Measurements from ENCODE around the gene ADSS1.

Gene ADSS1

DNA sequence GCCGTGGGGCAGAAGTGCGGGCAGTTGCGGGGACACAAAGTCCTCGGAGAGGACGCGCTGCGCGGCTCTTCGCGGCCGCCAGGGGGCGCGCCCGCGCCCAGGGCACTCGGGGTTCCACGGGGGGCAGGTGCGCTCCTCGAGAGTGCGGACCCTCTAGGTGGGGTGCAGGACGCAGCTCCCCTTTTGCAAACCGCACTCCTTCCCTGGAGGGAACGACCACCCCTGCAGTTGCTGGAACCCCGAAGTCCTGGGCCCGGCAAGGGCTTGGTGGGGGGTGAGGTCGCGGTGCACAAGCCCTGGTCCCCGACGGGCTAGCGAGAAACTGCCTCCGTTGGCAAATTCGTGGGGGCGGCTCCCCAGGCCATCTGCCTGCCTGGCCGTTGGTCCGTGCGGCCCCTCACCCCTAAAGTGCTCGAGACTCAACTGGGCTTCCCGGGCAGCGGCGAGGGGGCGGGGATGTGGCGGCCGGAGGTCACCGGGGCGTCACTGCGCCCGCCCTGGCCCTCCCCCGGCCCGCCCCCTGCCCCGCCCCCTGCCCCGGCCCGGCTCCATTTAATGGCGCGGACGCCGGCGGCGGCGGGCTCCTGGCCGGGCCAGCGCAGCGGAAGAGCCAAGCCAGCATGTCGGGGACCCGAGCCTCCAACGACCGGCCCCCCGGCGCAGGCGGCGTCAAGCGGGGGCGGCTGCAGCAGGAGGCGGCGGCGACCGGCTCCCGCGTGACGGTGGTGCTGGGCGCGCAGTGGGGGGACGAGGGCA is at the start of gene ADSS1:
Gene ADSS1 (plus strand): TSS at position 579 of the 756 bp plus-strand sequence. CDS start 42 bp downstream, at position 621.
- peak; percentile 35 for DNase-seq

DNA sequence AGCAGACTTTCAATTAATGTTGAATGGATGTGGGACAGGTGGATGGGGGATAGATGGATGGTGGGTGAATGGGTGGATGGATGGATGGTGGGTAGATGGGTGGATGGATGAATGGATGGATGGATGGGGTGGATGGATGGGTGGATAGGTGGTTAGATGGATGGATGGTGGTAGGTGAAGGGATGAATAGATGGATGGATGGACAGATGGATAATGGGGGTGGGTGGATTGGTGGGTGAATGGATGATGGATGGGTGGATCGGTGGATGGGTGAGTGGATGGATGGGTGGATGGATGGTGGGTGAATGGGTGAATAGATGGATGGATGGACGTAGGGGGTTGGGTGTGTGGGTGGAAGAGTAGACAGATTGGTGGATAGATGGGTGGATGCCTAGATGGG is 48.6 kb upstream of the ADSS1 start:
- no peak for DNase-seq

DNA sequence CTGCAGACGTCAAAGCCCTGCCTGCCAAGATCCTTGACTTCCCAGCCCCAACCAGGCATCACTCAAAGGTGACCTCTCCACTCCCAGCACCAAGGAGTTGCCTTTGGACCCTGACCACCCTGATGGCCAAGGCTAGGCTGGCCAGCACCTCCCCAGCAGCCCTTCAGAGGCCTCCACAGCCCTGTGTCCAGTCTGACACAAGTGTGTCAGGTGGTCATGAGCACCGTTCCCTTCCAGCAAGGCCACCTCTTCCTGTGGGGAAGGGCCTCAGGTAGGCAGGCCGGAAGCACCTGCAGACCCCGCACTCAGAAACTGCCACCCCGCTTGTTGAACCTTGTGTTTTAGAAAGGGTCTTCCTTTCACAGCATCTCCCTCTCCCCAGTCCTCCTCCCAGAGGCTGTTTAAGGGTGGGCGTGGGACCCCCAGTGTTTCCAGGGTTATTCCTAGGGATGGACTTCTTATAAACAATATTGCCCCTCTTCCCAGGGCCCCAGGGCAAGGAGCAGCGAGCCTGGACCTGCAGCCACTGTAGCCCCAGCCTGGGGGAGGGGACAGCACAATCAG is 47.8 kb upstream of the ADSS1 start:
- DNase-seq, result no peak

DNA sequence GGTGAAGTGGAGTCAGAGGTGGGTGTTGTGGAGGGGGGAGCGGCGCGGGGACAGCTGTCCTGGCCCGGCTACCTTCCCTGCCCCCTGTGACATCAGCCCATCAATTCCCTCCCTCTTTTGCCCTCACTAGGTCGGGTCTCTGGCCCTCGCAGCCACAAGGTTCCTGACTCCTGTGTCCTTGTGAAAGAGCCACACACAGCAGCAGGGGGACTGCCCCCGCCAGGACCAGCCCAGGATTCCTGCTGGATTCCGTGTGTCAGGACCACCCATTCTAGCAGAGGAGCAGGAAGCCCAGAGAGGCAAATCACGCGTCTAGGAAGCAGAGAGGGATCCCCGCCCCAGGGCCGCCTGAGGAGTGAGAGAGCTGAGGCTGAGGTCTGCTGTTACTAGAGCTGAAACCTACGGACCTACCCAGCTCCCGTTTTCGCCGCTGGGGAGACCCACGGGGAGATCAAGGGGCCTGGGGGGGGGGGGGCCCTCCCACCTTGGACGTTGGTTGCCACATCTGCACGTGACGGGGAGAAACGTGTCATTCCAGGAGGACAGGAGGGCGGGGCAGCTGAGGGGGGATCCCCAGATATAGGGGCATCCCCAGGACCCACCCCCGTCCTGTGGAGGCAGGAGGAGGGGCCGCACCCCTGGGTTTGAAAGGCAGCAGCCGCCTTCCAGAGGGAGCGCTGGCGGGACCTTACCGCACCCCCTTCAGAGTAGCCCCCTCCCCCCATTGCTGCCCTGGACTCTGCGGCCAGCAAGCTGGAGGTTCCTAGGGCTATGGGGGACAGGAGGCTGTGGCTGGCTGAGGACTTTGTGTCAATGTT is 47.1 kb upstream of the ADSS1 start:
- no peak for DNase-seq

DNA sequence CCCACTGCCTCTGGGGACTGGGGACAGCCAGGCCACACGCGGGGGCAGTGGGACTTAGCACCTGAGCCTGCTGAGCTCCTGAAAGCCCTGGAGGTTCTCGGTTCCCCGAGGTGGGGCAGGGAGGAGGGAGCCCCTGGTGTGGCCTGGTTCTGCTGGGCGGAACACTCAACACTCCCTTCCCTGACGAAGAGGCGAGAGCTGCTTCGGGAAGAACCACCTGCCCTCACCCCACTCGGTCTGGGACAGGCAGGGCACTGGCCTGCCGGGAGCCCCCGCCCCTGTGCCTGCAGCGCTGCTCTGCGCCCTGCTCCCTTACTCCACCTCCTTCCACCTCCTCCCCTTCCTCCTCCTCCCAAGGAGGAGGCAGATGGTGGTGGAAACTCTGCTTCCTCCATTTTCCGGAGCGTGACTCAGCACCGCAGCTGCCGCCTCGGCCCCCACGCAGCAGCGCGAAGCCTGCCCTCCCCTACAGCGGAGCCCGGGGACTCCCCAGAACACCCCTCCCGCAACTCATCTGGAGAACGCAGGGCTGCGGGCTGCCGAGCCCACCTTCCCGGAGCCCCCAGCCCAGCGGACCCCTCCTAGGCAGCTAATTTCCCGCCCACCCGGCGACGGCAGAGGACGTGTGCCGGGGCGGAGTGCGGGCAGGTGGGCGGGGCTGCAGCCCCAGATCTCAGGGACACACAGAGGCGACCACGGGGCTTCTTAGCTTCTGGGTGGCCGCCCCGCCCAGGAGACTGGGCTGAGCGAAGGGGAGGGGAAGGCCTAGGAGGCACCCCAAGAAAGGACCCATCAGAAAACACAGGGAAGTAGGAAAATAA is 46.3 kb upstream of the ADSS1 start:
- peak; percentile 90 for DNase-seq

DNA sequence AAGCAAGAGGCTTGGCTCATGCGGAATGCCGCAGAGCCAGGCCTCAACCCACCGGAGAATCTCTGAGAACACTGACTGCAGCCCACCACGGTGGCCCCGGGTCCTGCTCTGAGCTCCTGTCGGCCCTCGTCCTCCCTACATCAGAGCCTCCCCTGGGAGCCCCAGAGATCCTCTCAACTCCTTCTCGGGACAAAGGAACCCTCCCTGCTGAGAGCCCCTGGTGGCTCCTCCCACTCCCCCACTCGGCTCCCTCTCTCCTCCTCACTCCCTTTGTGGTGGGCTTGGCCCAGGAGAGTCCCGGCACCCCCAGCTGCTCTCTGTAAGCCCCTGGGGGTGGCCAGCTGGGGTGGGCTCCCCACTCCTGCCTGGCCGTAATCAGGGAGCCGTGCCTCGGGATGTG is 45.7 kb upstream of the ADSS1 start:
- DNase-seq, result no peak

DNA sequence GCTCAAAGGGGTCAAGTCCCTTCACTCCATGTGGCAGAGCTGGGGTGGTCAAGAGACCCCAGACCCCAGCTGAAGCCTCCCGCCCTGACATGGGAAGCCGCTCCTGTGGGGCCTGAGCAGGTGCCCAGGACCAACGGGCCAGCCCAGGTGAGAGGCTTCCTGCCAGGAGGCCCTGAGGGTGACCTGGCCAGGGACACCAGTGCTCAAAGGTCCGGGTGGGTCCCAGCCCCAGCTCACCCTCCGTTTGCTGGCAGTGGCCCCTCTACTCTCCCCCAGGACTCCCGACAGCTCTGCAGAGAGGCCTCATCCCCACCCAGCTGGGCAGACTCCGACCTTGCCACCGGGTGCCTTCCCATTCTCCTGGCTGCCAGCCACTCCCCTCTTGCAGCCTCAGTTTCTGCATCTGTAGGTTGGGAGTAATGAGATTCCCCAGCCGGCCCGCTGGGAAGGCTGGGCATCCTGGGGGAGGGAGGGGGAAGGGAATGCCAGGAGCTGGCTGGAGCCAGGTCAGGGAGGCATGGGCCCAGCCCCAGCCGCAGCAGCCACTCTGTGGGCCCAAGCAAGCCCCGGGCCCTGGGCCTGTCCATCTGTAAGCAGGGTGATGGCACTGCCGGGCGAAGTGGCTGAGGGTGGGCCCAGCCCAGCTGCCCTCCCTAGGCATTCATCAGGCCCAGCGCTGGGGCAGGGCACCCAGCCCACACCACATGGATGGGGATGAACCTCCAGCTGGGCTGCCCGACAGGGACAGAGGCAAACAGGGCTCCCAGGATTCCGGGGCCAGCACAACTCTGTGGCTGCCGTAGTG is 44.9 kb upstream of the ADSS1 start:
- no peak for DNase-seq

DNA sequence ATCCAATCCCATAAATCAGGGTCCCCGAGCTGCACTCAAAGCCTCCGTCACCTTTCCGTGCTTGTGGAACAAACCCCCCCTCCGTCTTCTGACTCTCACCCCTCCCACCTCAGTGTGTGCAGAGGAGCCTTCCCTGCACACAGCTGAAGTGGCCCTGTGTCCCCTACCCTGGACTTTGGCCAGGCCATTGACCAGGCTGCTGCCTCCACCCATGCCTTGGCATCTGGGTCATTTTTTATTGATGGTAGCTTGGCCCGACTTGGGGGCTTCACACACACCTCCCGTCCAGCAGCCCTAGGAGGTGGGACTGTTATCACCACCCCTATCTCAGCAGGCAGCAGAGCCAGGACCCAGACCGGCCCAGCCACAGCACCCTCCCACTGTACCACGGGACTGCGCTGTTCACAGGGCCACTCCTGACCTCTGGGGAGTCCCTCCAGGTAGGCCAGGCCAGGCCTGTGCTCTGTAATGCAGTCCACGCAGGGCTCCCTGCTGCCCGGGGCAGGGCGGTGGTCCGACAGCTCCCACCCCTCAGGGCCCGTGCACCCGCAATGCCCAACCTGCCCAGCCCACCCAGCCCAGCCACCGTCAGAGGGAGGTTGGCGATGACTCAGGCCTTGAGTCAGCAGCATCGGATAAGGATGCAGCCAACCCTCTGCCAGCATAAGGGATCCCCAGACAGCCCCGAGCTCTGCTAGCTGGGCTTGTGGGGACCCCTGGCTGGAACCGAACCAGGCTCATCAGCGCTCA is 43.8 kb upstream of the ADSS1 start:
- peak; percentile 95 for DNase-seq

DNA sequence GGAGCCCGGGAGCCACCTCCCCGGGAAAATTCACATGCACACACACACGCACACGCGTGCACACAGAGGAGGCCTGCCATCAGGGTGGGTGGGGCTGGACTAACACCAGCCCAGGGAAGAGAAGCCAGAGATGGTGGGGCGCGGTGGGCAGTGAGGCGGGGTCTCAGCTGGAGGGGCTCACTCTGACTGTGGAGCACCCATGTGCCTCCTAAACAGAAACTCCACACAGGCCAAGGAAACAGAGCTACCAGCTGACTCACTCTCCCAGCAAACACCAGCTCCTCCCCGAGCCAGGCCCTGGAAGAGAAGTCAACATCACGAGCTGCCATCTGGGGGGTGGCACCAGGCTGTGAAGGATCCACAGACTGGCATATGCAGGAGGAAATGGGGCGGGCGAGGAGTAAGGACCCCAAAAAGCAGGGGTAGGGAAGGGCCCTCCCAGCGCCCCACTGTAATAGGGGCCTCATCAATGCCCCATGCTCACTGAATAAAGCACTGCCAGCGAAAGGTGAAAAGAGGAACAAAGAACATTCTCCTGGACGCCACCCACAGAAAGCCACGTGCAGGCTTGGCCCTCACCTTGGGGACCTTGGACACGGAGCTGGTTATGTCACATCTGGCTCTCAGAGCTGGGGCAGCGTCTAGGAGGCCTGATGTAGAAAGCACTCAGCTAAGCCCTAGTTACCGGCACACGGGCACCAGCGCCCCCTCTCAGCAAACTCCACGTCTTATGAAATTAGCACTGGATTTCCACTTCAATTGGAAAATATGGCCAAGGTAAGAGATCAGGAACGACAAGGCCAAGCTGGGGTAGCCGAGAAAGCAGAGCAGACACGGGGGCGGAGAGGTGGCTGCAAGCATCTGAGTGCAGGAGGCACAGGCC is 43.0 kb upstream of the ADSS1 start:
- peak; percentile 83 for DNase-seq

DNA sequence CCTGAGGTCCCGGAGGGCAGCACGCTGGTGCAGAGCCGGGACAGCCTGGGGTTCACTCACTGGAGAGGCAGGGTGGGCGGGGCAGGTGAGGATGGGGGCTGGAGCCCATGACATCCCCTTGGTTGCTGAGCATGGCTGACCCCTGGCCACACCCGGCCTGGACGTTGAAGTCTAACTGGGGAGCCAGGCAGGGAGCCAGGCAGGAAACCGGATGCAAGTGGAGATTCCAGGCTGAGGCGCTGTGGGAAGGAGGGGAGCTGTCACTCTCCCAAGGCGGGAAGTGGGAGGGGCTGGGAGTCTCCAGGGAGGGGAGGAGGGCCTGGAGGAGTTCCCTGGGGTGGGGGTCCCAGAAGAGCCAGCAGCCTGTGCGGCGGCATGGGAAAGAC is 42.3 kb upstream of the ADSS1 start:
- peak; percentile 96 for DNase-seq

DNA sequence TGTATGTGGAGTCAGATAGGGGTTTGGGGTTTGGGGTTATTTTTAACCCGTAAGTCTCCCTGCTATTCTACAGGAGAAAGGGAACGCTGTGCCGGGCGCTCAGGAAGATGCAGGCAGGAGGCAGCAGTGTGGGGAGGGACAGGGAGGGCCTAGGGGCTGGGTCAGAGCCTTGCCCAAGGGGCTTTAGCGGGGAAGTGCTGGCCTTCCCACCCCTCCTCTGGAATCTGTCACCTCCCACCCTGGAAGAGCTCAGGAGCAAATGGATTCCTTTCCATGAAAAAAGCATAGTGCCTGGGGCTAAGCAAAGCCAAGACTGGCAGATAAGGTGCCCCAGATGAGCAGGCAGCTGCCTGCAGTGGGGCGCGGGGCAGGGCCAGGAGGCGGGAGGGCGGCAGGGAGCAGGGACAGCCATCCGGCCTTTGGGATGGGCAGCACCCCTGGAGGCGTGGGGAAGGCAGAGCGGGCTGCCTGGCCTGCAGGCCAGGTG is 41.9 kb upstream of the ADSS1 start:
- peak; percentile 94 for DNase-seq

DNA sequence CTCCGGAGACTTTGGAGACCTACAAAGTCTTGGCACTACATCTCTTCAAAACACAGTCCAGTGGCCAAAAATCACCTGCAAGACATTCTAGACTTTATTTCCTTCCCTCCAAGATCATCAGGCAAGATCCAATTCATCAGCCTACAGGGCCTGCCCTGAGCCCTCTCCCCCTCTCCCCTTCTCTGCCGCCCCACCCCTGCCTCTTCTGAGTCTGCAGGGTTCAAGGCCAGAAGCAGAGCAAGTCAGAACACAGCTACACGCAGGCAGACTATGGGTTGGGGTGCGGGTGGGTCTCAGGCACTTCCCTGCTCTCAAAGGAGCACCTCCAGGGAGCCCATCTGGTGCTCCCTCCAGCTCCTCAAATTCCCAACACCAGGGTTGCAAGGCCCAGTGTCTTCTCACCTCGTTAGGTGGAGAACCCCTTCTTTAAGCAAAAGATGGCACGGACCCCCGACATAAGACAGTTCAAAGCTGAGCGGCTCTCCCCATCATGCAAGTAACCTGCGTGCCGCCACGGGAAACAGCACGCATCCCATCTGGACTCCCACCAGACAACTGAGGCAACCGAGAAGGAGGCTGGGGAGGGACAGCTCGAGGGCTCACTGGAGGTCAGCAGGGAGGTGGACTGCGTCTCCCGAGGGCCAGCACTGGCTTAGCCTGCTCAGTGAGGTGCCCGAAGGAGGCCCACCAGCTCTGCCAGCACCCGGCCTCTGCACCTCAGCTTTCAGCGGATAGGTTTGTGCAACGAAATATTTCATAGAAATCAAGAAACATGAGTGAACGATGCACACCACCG is 40.2 kb upstream of the ADSS1 start:
- DNase-seq, result no peak

DNA sequence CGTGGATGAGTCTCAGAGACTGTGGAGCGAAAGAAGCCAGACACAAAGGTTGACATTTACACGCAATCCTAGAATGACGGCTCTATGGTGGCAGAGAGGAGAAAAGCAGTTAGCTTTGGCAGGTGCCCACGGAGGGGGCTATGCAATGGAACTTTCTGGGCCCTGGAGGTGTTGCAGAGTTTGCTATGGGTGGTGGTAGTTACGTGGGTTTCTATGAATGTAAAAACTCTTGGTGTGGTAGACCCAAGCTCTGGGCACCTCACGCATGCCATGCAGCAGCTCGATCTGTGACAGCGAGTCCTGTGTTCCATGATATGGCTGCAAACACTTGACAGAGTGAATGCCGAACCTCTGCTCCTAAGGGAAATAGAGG is 39.6 kb upstream of the ADSS1 start:
- DNase-seq, result no peak

DNA sequence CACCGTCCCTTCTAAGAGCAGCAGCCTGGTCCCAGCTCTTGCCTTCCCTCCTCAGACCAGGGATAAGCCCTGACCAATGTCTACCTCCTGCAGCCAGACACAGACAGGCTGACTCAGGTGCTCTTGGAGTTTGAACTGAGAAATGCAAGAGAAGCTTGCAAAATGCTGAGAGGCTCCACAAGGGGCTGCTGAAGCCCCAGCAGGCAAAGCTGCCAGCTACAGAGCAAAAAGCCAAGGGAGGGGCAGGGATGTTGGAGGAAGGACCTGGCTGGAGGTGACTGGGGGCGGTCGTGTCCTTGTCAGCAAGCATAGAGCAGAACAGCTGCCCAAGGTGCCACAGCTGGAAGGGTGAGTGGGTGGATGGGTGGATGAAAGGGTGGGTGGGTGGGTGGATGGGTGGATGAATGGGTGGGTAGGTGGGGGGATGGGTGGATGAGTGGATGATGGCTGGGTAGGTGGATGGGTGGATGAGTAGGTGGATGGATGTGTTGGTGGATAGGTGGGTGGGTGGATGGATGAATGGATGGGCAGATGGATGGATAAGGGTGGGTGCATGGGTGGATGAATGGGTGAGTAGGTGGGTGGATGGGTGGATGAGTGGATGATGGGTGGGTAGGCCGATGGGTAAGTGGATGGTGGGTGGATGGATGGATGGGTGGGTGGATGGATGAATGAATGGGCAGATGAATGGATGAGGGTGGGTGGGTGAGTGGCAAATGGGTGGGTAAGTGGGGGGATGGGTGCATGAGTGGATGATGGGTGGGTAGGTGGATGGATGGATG is 38.6 kb upstream of the ADSS1 start:
- DNase-seq, result peak; percentile 51

DNA sequence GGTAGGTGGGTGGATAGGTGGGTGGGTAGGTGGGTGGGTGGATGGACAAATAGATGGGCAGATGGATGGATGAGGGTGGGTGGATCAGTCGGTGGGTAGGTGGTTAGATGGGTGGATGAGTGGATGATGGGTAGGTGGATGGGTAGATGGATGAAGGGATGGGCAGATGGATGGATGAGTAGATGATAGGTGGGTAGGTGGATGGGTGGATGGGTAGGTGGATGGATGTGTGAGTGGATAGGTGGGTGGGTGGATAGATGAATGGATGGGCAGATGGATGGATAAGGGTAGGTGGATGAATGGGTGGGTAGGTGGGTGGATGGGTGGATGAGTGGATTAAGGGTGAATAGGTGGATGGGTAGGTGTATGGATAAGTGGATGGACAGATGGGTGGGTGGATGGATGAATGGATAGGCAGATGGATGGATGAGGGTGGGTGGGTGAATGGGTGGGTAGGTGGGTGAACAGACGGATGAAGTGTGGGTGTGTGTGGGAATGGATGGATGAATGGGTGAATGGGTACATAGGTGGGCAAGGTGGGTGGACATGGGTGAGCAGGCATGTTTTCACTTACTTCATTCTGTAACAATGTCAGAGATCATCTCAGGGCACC is 37.9 kb upstream of the ADSS1 start:
- DNase-seq, result no peak

DNA sequence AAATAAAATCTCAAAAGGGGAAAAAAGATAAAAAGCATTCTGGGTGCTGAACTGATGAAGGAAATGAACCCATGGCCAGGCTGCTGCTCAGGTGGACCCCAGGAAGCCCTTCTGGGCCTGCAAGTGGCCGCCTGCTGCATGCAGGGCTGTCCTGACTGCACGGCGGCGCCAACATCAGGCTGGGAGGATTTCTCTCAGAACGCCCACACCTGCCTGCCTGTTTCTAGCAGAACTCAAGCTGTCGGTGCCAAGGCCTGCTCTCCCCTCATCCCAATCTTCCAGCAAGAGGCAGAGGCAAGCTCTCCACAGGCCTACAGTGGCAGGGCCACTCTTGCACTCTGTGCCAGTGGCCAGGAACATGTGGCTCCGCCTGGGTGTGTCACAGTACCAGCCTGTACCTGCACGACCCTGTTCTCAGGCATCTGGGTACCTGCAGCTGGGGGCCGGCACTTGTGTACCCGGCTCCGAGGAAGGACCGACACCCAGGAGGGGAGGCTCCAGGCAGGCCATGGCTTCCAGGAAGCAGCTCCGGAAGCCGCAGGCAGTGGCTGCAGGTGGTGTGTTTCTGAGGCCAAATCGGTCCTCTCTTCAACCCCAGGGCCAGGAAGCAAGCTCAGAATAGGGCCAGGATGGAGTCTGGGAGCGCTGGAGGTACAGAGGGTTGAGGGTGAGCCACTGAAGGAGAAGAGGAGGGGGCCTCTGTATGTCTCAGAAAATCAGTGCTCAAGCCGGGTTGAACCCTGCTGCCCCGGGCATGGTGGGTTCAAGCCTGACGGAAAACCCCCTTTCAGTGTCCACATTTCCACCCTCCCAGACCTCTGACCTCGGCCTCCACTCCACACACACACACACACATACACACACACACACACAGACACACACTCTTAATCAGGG is 37.2 kb upstream of the ADSS1 start:
- no peak for DNase-seq

Measured in NCI-H226 (cell line).